ENCODE results near the gene DNMT3B.

The DNMT3B gene

DNA sequence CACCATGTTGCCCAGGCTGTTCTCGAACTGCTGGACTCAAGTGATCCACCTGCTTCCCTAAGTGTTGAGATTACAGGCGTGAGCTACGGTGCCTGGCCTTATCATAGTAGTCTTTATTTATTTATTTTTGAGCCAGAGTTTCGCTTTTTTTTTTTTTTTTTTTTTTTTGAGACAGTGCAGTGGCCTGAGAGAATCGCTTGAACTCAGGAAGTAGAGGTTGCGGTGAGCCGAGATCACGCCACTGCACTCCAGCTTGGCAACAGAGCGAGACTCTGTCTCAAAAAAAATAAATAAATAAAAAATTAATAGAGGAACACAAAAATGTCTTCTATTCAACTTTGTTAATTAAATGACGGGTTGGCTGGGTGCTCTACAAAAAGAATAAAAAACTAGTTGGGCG, 70.5 kb downstream of the DNMT3B start:
- Histone ChIP-seq H3K9me3 (no peaks in the 10 kb centered on the region), H3K4me3 (ENCODE audit: low read depth, low read length) (no peak overlapping the region), H3K27me3 (no peaks in the 10 kb centered on the region), H3K36me3 (peaks cover 72% of the 10 kb centered on the region), H3K4me1 (no peaks in the 10 kb centered on the region)
- TF ChIP-seq, protein P1, sequence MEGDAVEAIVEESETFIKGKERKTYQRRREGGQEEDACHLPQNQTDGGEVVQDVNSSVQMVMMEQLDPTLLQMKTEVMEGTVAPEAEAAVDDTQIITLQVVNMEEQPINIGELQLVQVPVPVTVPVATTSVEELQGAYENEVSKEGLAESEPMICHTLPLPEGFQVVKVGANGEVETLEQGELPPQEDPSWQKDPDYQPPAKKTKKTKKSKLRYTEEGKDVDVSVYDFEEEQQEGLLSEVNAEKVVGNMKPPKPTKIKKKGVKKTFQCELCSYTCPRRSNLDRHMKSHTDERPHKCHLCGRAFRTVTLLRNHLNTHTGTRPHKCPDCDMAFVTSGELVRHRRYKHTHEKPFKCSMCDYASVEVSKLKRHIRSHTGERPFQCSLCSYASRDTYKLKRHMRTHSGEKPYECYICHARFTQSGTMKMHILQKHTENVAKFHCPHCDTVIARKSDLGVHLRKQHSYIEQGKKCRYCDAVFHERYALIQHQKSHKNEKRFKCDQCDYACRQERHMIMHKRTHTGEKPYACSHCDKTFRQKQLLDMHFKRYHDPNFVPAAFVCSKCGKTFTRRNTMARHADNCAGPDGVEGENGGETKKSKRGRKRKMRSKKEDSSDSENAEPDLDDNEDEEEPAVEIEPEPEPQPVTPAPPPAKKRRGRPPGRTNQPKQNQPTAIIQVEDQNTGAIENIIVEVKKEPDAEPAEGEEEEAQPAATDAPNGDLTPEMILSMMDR (IDR thresholded peaks at IDR 0.05; ENCODE audit: low read depth, low read length): no peak
- DNase-seq: no peak

DNA sequence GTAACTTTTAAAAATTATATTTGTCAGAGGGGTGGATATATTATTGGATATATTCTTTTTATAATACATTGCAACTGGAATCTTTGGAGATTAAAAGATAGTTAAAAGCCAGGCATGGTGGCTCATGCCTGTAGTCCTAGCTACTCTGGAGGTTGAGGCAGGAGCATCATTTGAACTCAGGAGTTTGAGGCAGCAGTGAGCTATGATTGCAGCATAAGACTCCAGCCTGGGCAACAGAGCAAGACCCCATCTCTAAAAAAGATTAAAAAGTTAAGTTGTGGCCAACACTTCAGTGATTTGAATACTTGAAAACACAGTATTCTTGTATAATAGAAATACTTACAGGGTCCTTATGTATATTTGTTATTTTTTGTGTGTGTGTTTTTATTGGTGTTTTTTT, 72.8 kb downstream of the DNMT3B start:
- DNase-seq: no peak
- Histone ChIP-seq H3K27me3 (no peaks in the 10 kb centered on the region), H3K9me3 (no peaks in the 10 kb centered on the region), H3K36me3 (peaks cover 78% of the 10 kb centered on the region), H3K4me3 (ENCODE audit: low read depth, low read length) (no peak overlapping the region), H3K4me1 (peaks cover 8% of the 10 kb centered on the region)
- TF ChIP-seq, protein P1 (IDR thresholded peaks at IDR 0.05; ENCODE audit: low read depth, low read length): no peak

GRCh38 chr20:32837157-32837556, 75.0 kb downstream of the DNMT3B start:
- TF ChIP-seq, protein P1 (IDR thresholded peaks at IDR 0.05; ENCODE audit: low read depth, low read length): no peak
- Histone ChIP-seq H3K4me3 (ENCODE audit: low read depth, low read length) (no peak overlapping the region), H3K4me1 (peaks cover 8% of the 10 kb centered on the region), H3K36me3 (peaks cover 84% of the 10 kb centered on the region), H3K9me3 (no peaks in the 10 kb centered on the region), H3K27me3 (no peaks in the 10 kb centered on the region)
- no peak for DNase-seq

DNA sequence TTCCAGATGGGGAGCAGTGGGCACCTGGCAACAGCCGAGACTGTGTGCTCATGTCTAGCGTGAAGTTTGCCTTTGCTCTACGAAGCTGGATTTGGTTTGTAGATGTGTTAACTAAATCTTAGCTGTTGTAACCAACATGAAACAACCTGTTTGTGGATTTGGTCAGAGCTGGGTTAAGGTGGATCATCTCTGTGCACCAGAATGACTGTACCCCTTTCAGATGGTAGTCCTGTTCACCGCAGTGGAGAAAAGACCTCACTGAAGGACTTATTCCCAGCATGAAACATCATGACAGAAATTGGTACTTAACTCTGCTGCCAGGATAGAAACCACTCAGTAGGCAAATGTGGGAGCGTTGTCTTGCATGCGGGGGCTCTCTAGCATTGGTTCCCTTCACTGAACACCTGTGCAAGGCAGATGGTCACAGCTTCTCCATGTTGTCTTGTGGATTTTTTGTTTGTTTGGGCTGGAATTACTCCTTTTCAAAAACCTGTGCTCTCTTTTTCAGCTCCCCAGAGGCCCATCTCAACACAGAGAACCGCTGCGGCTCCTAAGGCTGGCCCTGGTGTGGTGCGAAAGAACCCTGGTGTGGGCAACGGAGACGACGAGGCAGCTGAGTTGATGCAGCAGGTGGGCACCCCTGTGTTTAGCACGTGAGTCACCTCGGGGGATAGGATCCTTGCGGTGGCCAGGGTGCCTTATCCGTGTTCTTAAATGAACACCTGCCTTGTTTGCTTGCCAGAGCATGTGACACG, 77.2 kb downstream of the DNMT3B start:
- no peaks in the 10 kb centered on the region for H3K27me3 ChIP-seq
- H3K9me3 ChIP-seq: no peaks in the 10 kb centered on the region
- no peak overlapping the region for H3K4me3 ChIP-seq (ENCODE audit: low read depth, low read length)
- TF ChIP-seq, protein P1 (IDR thresholded peaks at IDR 0.05; ENCODE audit: low read depth, low read length): no peak
- peaks cover 8% of the 10 kb centered on the region for H3K4me1 ChIP-seq
- no peak for DNase-seq
- H3K36me3 ChIP-seq: peaks cover 87% of the 10 kb centered on the region

DNA sequence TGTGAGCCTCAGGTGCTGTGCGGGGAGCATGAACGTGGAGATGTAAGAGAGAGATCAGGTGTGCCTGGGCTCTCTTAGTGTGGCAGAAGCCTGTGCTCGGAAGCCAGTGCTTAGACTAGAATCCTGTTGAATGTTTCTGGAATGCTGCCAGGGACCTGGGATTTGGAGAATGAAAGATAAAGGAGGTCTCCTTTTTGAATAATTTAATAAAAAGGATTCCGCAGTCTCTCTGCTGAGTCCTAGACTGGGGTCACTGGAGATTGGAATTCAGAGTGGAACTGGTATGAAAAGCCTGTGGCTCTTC, 77.7 kb downstream of the DNMT3B start:
- Histone ChIP-seq H3K36me3 (peaks cover 87% of the 10 kb centered on the region), H3K27me3 (no peaks in the 10 kb centered on the region), H3K4me1 (peaks cover 8% of the 10 kb centered on the region), H3K9me3 (no peaks in the 10 kb centered on the region), H3K4me3 (ENCODE audit: low read depth, low read length) (no peak overlapping the region)
- TF ChIP-seq, protein P1 (IDR thresholded peaks at IDR 0.05; ENCODE audit: low read depth, low read length): no peak
- peak; percentile 64 for DNase-seq

DNA sequence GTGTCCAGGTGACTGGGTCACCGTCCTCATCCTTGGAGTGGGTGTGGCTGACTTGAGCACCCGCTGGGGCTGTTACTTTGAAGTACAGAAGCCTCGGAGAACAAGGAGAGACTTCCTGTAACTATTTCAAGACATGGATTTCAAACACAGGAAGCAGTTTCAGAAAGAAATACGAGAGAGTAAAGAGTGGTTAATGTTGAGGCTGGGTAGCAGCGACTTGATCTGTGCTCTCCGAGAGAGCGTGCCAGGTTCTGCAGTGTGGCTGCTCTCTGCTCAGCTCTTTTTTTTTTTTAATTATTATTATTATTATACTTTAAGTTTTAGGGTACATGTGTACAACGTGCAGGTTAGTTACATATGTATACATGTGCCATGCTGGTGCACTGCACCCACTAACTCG, 79.0 kb downstream of the DNMT3B start:
- H3K36me3 ChIP-seq: peaks cover 90% of the 10 kb centered on the region
- H3K4me1 ChIP-seq: peaks cover 8% of the 10 kb centered on the region
- TF ChIP-seq, protein P1 (IDR thresholded peaks at IDR 0.05; ENCODE audit: low read depth, low read length): no peak
- H3K4me3 ChIP-seq (ENCODE audit: low read depth, low read length): no peak overlapping the region
- DNase-seq: no peak
- no peaks in the 10 kb centered on the region for H3K27me3 ChIP-seq
- H3K9me3 ChIP-seq: no peaks in the 10 kb centered on the region
